ENCODE results near the gene FAP.

The FAP gene

DNA sequence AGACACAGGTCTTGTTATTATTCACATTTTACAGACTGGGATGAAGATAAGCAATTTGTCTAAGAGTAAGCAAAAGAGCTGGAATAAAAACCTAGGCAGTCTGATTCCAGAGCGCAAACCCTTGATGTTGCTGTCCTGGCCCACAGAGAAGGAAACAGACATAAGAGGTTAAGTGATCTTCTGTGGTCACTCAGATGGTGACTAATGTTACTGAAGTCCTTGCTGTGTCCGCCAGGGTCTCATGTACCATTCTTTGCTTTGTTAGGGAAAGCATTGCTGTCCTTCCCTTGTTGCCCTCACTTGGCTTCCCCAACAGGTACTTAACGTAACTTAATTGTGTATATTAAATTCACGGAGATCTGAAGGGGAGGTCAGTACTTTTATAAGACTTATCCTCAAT, 14.9 kb upstream of the FAP start:
- peak; percentile 26 for DNase-seq (ENCODE audit: low read depth)
- TF ChIP-seq CTCF (IDR thresholded peaks at IDR 0.05; ENCODE audit: low read depth, low read length) (no peak), POLR2A (IDR thresholded peaks at IDR 0.05; ENCODE audit: extremely low read depth, insufficient read length) (no peak), MYC (IDR thresholded peaks at IDR 0.05; ENCODE audit: low read depth, low read length) (no peak)
- TF ChIP-seq, protein P1, sequence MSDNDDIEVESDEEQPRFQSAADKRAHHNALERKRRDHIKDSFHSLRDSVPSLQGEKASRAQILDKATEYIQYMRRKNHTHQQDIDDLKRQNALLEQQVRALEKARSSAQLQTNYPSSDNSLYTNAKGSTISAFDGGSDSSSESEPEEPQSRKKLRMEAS (IDR thresholded peaks at IDR 0.05; ENCODE audit: low read depth, low read length): no peak
- no peak overlapping the region for H3K4me3 ChIP-seq (ENCODE audit: low read depth, low read length)

DNA sequence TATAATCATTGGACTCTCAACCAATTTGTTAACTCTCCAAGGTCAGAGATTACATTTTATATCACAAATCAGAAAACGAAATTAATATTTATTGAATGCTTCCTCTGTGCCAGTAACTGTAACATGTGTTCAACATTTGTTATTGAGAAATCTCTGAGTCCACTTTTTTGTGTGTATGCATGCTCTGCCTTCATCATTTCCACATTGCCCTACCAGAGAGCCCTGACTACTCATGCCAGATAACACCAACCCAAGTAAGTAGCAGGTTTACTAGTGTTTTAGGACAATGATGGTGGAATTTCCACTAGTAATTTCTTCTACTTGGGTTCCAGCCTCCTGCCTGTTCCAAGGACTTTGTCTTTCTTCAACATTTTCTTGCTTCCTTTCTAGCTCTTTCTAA, 14.2 kb upstream of the FAP start:
- TF ChIP-seq POLR2A (IDR thresholded peaks at IDR 0.05; ENCODE audit: extremely low read depth, insufficient read length) (no peak), MYC (IDR thresholded peaks at IDR 0.05; ENCODE audit: low read depth, low read length) (no peak), CTCF (IDR thresholded peaks at IDR 0.05; ENCODE audit: low read depth, low read length) (no peak)
- TF ChIP-seq, protein P1 (IDR thresholded peaks at IDR 0.05; ENCODE audit: low read depth, low read length): no peak
- no peak for DNase-seq (ENCODE audit: low read depth)
- H3K4me3 ChIP-seq (ENCODE audit: low read depth, low read length): no peak overlapping the region

DNA sequence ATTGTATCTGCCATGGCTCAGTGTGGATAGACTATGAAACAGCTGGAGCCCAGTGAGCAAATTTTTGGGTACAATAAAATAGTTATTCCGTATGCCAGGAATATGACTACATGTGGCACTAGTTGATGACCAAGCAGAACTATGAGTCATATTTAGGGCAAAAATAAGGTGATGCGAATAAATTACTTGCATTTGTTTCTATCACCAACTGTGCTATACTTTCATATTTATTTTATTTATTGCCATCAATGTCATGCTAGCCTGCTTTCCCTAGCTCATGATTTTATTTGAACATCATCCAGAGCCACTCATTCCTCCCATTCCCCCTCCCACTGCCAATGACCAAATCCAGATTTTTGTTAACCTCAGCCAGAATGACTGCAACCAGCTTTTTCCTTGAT, 13.3 kb upstream of the FAP start:
- no peak overlapping the region for H3K4me3 ChIP-seq (ENCODE audit: low read depth, low read length)
- no peak for TF ChIP-seq MYC (IDR thresholded peaks at IDR 0.05; ENCODE audit: low read depth, low read length)
- TF ChIP-seq, protein P1 (IDR thresholded peaks at IDR 0.05; ENCODE audit: low read depth, low read length): no peak
- no peak for TF ChIP-seq CTCF (IDR thresholded peaks at IDR 0.05; ENCODE audit: low read depth, low read length)
- no peak for TF ChIP-seq POLR2A (IDR thresholded peaks at IDR 0.05; ENCODE audit: extremely low read depth, insufficient read length)
- no peak for DNase-seq (ENCODE audit: low read depth)

DNA sequence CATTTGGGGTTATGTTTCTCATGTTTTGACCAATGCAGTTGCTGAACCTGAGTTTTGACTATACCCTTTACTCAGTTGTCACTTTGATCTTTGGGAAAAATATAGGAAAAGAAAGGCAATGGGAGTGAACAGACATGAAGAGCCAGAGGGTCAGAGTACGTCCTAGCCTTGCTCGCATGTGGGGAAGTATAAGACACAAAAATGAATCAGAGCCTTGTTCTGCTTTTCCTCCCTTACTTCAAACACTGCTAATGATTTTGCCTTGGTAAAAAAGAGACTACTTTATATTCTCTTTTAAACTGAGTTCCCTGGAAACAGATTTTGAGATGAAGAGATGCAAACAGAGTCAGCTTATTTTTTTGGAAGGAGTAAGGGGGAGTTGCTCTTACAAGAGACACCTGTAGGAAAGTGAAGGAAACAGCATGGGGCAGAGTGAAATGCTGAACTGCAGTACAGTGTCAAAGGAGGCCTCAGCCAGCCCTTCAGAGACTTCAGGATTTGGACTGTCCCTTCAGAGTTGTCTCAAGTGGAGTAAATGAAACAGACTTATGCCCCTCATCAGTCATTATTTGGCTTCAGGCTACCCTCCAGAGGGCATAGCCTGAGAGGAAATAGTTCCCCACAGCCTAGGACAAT, 11.1 kb upstream of the FAP start:
- no peak for DNase-seq (ENCODE audit: low read depth)
- no peak overlapping the region for H3K4me3 ChIP-seq (ENCODE audit: low read depth, low read length)
- no peak for TF ChIP-seq CTCF (IDR thresholded peaks at IDR 0.05; ENCODE audit: low read depth, low read length)
- TF ChIP-seq, protein P1 (IDR thresholded peaks at IDR 0.05; ENCODE audit: low read depth, low read length): no peak
- no peak for TF ChIP-seq MYC (IDR thresholded peaks at IDR 0.05; ENCODE audit: low read depth, low read length)
- TF ChIP-seq POLR2A (IDR thresholded peaks at IDR 0.05; ENCODE audit: extremely low read depth, insufficient read length): no peak

DNA sequence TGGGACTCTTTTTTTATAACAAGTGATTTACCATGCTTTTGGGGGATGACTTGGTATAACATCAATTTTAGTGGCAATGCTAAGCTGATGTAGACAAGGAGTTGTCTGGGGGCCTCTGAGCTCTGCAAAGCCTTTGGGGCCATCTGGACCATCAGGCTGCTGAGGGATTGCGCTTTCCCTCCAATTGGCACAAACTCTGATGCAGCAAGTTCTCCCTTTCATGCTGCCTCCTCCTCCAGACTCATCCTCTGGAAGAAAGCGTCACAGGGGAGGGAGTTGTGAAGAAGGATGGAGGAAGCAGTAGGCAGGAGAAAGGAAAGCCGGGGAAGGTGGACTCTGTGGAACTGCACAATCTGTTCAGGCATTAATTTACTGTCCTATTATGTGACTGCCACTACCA, 10.2 kb upstream of the FAP start:
- TF ChIP-seq, protein P1 (IDR thresholded peaks at IDR 0.05; ENCODE audit: low read depth, low read length): no peak
- TF ChIP-seq CTCF (IDR thresholded peaks at IDR 0.05; ENCODE audit: low read depth, low read length) (no peak), MYC (IDR thresholded peaks at IDR 0.05; ENCODE audit: low read depth, low read length) (no peak), POLR2A (IDR thresholded peaks at IDR 0.05; ENCODE audit: extremely low read depth, insufficient read length) (no peak)
- no peak for DNase-seq (ENCODE audit: low read depth)
- H3K4me3 ChIP-seq (ENCODE audit: low read depth, low read length): no peak overlapping the region

Measured in NB4 (cell line).